ENCODE data around the gene PLD6. TPM values are rescaled to one million over a fixed set of nuclear protein-coding genes. Genes with fewer than 3 reads are reported as not detected.

Gene PLD6
- total RNA-seq, 1 experiment from 2014 or later, result 11.6 TPM

GRCh38 chr17:17167986-17168385 is 38.1 kb downstream of the PLD6 start:
- Histone ChIP-seq H3K27ac (ENCODE audit: low read length) (no peak overlapping the region), H3K9me3 (ENCODE audit: low read length) (no peaks in the 10 kb centered on the region), H3K4me1 (ENCODE audit: insufficient read depth, low read length) (no peaks in the 10 kb centered on the region), H3K27me3 (ENCODE audit: low read length) (no peaks in the 10 kb centered on the region), H4K20me1 (ENCODE audit: low read length) (peaks cover 40% of the 10 kb centered on the region), H3K9ac (ENCODE audit: low read length) (no peak overlapping the region), H3K4me3 (ENCODE audit: low read length) (no peak overlapping the region), H3K79me2 (ENCODE audit: low read length) (peaks cover 12% of the 10 kb centered on the region; the same call in 1 of the 2 replicates), H2AFZ (ENCODE audit: low read length) (no peak overlapping the region), H3F3A (ENCODE audit: low read length, unreplicated experiment) (peaks cover 14% of the 10 kb centered on the region), H3K36me3 (ENCODE audit: low read depth, low read length) (peaks cover 91% of the 10 kb centered on the region), H3K4me2 (ENCODE audit: low read length) (no peak overlapping the region), H3K9me2 (replicated peaks; ENCODE audit: low read length) (no peaks in the 10 kb centered on the region)
- ATAC-seq (0 out of 2 replicates have a peak, but pooled peaks have one; percentile 7), DNase-seq (no peak)
- intact Hi-C loops (cut with micrococcal nuclease), result no loop called here
- CTCF ChIA-PET, result no interaction called here
- TF ChIP-seq EZH2phosphoT487 (IDR thresholded peaks at IDR 0.05; ENCODE audit: borderline replicate concordance, low read length) (no peak), CTCF (conservative IDR thresholded peaks at IDR 0.05; ENCODE audit: low read depth, low read length) (no peak), EZH2 (IDR thresholded peaks at IDR 0.05; ENCODE audit: low read length, unreplicated experiment) (no peak)
- POLR2A ChIA-PET (ENCODE audit: unreplicated experiment), result no interaction called here
- no TSS peak for BruUV-seq (replicated peaks)

GRCh38 chr17:17167356-17167755 is 38.8 kb downstream of the PLD6 start:
- ATAC-seq (no peak), DNase-seq (no peak)
- intact Hi-C loops (cut with micrococcal nuclease), result no loop called here
- Histone ChIP-seq H3K36me3 (ENCODE audit: low read depth, low read length) (peaks cover 91% of the 10 kb centered on the region), H3K9me2 (replicated peaks; ENCODE audit: low read length) (no peaks in the 10 kb centered on the region), H3K9me3 (ENCODE audit: low read length) (no peaks in the 10 kb centered on the region), H3K4me2 (ENCODE audit: low read length) (no peak overlapping the region), H3K79me2 (ENCODE audit: low read length) (peaks cover 14% of the 10 kb centered on the region; the same call in 1 of the 2 replicates), H3K4me1 (ENCODE audit: insufficient read depth, low read length) (no peaks in the 10 kb centered on the region), H3K27ac (ENCODE audit: low read length) (no peak overlapping the region), H3K9ac (ENCODE audit: low read length) (no peak overlapping the region), H3F3A (ENCODE audit: low read length, unreplicated experiment) (peaks cover 14% of the 10 kb centered on the region), H3K27me3 (ENCODE audit: low read length) (no peaks in the 10 kb centered on the region), H4K20me1 (ENCODE audit: low read length) (peaks cover 43% of the 10 kb centered on the region), H3K4me3 (ENCODE audit: low read length) (no peak overlapping the region), H2AFZ (ENCODE audit: low read length) (no peak overlapping the region)
- no peak for TF ChIP-seq EZH2phosphoT487 (IDR thresholded peaks at IDR 0.05; ENCODE audit: borderline replicate concordance, low read length)
- TF ChIP-seq EZH2 (IDR thresholded peaks at IDR 0.05; ENCODE audit: low read length, unreplicated experiment), result no peak
- no peak for TF ChIP-seq CTCF (conservative IDR thresholded peaks at IDR 0.05; ENCODE audit: low read depth, low read length)
- ChIA-PET CTCF (interaction anchor here (0.6 kb wide), 1 partner anchor 9 kb away, joined by 11 read pairs; no protein-coding TSS in a partner anchor), POLR2A (ENCODE audit: unreplicated experiment) (interaction anchor here (0.6 kb wide), 1 partner anchor 69 kb away, joined by 3 read pairs; no protein-coding TSS in a partner anchor)
- BruUV-seq (replicated peaks), result no TSS peak

- Histone ChIP-seq H3K79me2 (ENCODE audit: low read length) (peaks cover 20% of the 10 kb centered on the region), H3K9me2 (replicated peaks; ENCODE audit: low read length) (no peaks in the 10 kb centered on the region), H3K4me3 (ENCODE audit: low read length) (no peak overlapping the region), H4K20me1 (ENCODE audit: low read length) (peaks cover 43% of the 10 kb centered on the region), H3K9ac (ENCODE audit: low read length) (no peak overlapping the region), H3F3A (ENCODE audit: low read length, unreplicated experiment) (peaks cover 14% of the 10 kb centered on the region), H3K9me3 (ENCODE audit: low read length) (no peaks in the 10 kb centered on the region), H2AFZ (ENCODE audit: low read length) (no peak overlapping the region), H3K4me2 (ENCODE audit: low read length) (no peak overlapping the region), H3K4me1 (ENCODE audit: insufficient read depth, low read length) (no peaks in the 10 kb centered on the region), H3K27me3 (ENCODE audit: low read length) (no peaks in the 10 kb centered on the region), H3K27ac (ENCODE audit: low read length) (no peak overlapping the region), H3K36me3 (ENCODE audit: low read depth, low read length) (peaks cover 91% of the 10 kb centered on the region)
- DNase-seq (no peak), ATAC-seq (no peak)
- TF ChIP-seq EZH2 (IDR thresholded peaks at IDR 0.05; ENCODE audit: low read length, unreplicated experiment) (no peak), EZH2phosphoT487 (IDR thresholded peaks at IDR 0.05; ENCODE audit: borderline replicate concordance, low read length) (no peak), CTCF (conservative IDR thresholded peaks at IDR 0.05; ENCODE audit: low read depth, low read length) (no peak)
- intact Hi-C loops (cut with micrococcal nuclease), result no loop called here
- POLR2A ChIA-PET (ENCODE audit: unreplicated experiment), result interaction anchor here (0.6 kb wide), 2 partner anchors 70 to 1026 kb away, joined by 3 to 5 read pairs; no protein-coding TSS in a partner anchor
- CTCF ChIA-PET, result no interaction called here
- BruUV-seq (replicated peaks), result no TSS peak
Observed at GRCh38 chr17:17166446-17166845, 39.7 kb downstream of the PLD6 start.

Measured in PC-3 (cell line).